ENCODE data around the gene SAFB2. TPM values are rescaled to one million over a fixed set of nuclear protein-coding genes. Genes with fewer than 3 reads are reported as not detected.

The SAFB2 gene
- total and polyA plus RNA-seq, 2 of the 13 experiments (the other 11 are each of a cell fraction or from before 2014, with no cell fraction given): 11.2 to 31.5 TPM

- TF ChIP-seq POGZ (CRISPR knock-in tag; IDR thresholded peaks at IDR 0.05) (peak; percentile 72), KLF15 (CRISPR knock-in tag; IDR thresholded peaks at IDR 0.05; ENCODE audit: borderline replicate concordance) (no peak), GABPB1 (CRISPR knock-in tag; IDR thresholded peaks at IDR 0.05) (peak; percentile 20; the same call in 1 of the 2 replicates), ZKSCAN8 (CRISPR knock-in tag; IDR thresholded peaks at IDR 0.05; ENCODE audit: borderline replicate concordance) (peak; percentile 72; the same call in 1 of the 2 replicates), ZNF280D (CRISPR knock-in tag; IDR thresholded peaks at IDR 0.05) (0 out of 2 replicates have a peak, but pooled peaks have one; percentile 72), KLF9 (CRISPR knock-in tag; IDR thresholded peaks at IDR 0.05; ENCODE audit: low read depth) (no peak), EP300 (IDR thresholded peaks at IDR 0.05; ENCODE audit: low read depth in 2 of 2, low read length in 2 of 2) (peak in 1 of 2 experiments; percentile 67; a peak in 2 of 4 replicates), EP300 (CRISPR knock-in tag; IDR thresholded peaks at IDR 0.05; ENCODE audit: borderline replicate concordance) (no peak), SAP130 (CRISPR knock-in tag; IDR thresholded peaks at IDR 0.05; ENCODE audit: low read depth) (peak; percentile 84), MTF1 (CRISPR knock-in tag; IDR thresholded peaks at IDR 0.05) (no peak), JUND (CRISPR knock-in tag; IDR thresholded peaks at IDR 0.05) (no peak), HOMEZ (CRISPR knock-in tag; IDR thresholded peaks at IDR 0.05; ENCODE audit: low read depth) (peak; percentile 29; the same call in 1 of the 2 replicates), PHF8 (CRISPR knock-in tag; IDR thresholded peaks at IDR 0.05) (peak; percentile 37; the same call in 1 of the 2 replicates), ZBTB49 (CRISPR knock-in tag; IDR thresholded peaks at IDR 0.05; ENCODE audit: borderline replicate concordance) (no peak), TERF1 (CRISPR knock-in tag; IDR thresholded peaks at IDR 0.05) (no peak), FOXO4 (CRISPR knock-in tag; conservative IDR thresholded peaks at IDR 0.05) (no peak), SAFB2 (CRISPR knock-in tag; IDR thresholded peaks at IDR 0.05; ENCODE audit: borderline replicate concordance, low read depth) (no peak), SALL2 (CRISPR knock-in tag; IDR thresholded peaks at IDR 0.05) (no peak)
Measured at GRCh38 chr19:5594521-5594950, 28.0 kb downstream of the SAFB2 start (continued).
